ENCODE results near the gene SFSWAP.

DNA sequence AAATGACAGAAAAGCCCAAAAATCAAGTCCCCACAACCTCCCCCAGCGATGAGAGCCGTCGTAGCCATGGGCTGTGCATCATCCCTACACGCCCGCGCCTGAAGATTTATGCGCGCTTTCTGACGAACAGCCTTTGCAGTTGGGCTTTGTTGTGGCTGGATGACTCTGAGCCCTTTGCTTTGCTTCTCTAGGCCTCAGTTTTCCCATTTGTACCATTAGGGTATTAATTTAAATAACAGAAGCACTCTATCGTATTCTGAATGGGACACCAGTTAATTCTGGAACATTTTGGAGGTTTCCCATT lies 24.2 kb downstream of the SFSWAP start:
- TF ChIP-seq, protein P1, sequence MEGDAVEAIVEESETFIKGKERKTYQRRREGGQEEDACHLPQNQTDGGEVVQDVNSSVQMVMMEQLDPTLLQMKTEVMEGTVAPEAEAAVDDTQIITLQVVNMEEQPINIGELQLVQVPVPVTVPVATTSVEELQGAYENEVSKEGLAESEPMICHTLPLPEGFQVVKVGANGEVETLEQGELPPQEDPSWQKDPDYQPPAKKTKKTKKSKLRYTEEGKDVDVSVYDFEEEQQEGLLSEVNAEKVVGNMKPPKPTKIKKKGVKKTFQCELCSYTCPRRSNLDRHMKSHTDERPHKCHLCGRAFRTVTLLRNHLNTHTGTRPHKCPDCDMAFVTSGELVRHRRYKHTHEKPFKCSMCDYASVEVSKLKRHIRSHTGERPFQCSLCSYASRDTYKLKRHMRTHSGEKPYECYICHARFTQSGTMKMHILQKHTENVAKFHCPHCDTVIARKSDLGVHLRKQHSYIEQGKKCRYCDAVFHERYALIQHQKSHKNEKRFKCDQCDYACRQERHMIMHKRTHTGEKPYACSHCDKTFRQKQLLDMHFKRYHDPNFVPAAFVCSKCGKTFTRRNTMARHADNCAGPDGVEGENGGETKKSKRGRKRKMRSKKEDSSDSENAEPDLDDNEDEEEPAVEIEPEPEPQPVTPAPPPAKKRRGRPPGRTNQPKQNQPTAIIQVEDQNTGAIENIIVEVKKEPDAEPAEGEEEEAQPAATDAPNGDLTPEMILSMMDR (IDR thresholded peaks at IDR 0.05): no peak
- no peak for TF ChIP-seq POLR2A (IDR thresholded peaks at IDR 0.05)
